Activated T-cell treated with anti-CD3 and anti-CD28 coated beads, Interleukin-2, amount 50 U/mL, for 1 hour (primary cell): ENCODE data around the gene DEFB123.
A peak's percentile ranks its signal among the peaks of the same experiment; 100 is the strongest.

Experiments used
- DNase-seq: peaks from one replicate; pipeline ENCODE4 v3.0.0-alpha.2; 2020

Gene DEFB123

DNA sequence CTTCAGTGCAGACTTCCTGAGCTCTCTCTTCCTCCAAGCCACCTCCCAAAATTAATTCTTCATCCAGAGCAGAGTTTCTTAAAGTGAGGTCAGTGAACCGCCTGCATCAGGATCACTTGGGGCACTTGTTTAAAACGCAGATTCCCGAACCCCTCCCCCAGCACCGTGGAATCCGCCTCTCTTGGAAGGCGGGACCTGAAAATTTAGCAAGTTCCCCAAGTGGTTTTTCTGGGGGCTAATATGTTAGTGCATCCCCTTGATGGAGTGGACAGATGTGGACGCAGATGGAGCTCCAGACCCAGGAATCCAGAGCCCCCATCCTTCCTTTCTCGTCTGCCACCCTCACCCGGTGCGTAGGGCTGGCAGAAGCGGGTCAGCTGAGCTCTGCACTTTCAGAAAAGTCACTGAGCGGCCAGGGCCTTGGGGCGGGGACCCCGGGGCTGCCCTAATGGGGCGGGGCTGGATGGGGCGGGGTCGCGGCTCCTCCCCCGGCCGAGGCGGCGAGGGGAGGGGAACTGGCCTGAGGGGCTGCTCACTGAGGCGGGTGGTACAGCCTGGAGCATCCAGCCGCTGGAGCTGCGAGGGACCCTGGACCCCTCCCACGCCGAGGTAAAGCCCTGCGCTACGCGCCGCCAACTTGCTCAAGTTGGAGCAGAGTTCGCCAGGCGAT lies 34.5 kb downstream of the DEFB123 start, which contains the start of the genes DEFB124 and REM1:
TSS of gene DEFB124 (minus strand) at position 370 of the 670 bp plus-strand sequence. CDS start 2,114 bp downstream, outside the sequence.
TSS of gene REM1 (plus strand) at position 531 of the 670 bp plus-strand sequence. CDS start 1,158 bp downstream, outside the sequence.
- DNase-seq, result no peak

DNA sequence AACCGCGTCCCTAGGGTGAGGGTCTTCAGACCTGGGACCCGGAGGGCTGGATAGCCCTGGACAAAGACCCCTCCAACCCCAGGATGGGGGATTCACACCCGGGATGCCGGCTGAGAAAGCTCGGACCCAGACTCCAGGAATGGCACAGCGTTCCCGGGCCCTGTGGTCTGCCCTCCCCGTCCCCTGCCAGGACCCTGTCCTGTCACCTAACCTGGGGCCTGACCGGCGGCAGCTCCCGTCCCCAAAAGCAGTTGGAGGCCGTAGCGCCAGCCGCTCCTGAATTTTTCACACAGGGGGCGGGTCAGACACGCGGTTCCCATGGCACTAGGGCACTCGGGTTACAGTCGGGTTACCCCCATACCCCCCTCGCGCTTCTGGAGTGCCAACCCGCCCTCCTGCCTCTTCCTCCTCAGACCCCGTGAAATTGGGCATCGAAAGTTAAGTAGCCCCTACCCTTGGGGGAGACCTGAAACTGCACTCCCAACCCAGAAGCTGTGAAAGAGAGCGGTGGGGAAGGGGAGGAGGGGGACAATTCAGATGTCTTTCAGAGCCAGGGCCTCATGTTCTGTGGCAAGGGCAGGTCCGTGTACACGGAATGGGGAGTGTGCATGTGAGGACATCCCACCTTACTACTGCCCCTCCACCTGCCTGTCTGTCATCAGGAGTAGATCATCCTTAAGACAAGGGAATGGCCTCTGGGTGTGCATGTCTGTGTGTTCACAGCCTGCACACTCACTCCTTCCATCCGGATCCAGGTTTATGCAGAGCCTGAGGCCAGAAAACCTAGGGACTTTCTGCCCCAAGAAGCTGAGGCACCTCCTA lies 35.3 kb downstream of the DEFB123 start:
- no peak for DNase-seq

DNA sequence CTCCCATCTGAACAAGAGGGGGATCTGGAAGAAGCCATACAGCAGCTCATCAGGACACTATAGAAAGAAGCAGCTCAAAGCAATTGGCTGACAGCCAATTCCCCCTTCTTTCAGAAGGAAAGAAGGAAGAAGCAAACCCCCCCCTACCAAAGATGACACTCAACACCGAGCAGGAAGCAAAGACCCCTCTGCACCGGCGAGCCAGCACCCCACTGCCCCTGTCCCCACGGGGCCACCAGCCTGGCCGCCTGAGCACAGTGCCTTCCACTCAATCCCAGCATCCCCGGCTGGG lies 35.8 kb downstream of the DEFB123 start:
- DNase-seq, result no peak

DNA sequence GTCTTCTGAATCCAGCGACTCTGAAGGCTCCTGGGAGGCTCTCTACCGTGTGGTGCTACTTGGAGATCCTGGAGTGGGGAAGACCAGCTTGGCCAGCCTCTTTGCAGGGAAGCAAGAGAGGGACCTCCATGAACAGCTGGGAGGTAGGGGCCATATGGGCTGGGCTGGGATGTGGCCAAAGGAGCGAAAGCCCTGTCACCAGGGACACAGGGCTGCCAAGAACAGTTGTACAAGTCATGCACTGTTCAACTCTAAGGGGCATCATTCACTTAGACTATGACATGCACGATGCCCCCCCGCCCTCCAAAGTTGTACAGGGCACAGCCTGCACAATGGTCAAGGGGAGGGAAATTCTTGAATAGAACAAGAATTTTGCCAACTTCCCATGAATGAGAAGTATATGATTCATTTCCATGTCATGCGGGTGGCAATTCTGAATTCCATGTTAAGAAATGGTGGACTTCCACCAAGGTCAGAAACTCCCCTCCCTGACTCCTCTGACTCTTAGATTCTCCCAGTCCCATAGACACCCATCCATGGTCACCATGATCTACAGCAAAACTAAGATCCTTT lies 36.3 kb downstream of the DEFB123 start:
- DNase-seq, result no peak

DNA sequence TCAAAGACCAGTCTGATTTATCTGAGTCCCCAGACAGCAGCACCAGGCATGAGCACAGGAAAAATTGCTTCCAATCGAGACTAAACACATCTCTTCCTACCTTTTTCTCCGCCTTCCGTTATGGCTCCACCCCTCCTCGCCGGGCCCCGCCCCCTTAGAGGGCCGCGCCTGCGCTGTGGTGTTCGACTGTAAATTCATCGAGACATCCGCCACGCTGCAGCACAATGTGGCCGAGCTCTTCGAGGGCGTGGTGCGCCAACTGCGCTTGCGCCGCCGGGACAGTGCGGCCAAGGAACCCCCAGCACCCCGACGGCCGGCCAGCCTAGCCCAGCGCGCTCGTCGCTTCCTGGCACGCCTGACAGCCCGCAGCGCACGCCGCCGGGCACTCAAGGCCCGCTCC lies 43.6 kb downstream of the DEFB123 start:
- DNase-seq, result peak; percentile 26

DNA sequence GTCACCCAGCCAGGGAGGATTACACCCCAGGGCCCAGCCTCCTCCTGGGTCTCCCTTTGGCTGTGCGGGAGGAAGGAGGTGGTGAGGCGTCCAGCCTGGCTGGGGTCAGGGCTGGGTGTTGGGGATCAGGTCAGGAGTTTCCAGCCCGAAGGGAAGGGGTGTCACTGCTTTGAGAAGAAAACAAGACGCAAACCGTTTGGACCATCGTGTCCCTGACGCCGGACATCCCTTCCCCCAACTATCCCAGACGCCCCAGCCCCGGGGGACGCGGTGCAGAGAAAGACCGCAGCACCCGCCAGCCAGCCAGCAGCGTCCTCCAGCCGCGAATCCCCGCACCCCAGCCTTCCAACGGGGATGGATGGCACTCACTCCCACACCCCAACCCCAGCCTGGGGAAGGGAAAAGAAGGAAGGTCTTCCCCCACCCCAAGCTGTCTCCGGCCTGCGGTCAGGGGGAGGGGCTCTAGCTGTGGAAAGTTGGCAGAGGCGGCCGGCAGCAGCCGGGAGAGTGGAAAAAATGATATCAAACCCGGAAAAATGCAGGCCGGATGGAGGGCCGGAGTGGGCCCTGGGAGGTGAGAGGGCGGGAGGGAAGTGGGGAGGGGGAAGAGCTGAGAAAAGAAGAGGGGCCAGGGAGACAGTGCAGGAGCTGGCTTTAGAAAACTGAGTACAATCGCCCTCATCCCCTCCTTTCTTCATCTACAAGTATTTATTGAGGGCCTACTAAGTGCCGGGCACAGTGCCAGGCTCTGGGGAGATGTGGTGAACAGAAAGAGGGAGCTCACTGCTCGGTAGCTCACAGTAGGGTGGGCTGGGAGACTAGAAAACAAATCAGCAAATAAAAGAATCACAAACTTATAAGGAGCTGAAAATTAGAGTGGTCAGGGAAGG lies 45.3 kb downstream of the DEFB123 start:
- DNase-seq, result no peak

DNA sequence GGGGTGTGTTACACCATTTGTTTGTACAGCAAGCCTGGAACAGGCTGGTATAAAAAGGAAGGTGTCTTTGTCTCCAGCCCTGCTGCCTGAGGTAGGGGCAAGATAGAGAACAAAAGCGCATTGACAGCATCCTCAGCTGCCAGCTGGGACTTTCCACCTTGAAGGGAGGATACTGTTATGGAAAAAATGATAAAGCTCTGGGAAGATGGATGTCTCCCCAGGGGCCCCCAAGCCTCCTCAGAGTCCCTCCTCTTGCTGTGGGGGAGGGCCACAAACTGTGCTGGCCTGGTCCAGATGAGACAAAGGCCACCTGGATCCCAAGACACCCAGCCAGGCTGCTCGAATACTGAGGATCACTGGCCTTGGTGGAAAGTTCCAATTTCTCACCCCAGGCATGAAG lies 47.7 kb downstream of the DEFB123 start:
- DNase-seq, result no peak

DNA sequence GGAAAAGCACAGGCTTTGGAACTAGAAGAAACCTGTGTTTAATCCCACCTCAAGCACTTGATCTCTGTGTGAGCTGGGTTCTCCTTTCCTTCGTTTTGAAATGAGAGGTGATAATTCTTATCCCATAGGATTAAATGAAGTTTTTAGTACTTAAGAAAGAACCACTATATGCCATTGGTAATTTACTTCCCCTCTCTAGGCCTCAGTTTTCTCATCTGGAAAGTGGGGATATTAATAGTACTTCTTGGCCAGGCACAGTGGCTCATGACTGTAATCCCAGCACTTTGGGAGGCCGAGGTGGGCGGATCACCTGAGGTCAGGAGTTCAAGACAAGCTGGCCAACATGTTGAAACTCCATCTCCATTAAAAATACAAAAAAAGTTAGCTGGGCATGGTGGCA lies 48.7 kb downstream of the DEFB123 start:
- DNase-seq, result no peak

DNA sequence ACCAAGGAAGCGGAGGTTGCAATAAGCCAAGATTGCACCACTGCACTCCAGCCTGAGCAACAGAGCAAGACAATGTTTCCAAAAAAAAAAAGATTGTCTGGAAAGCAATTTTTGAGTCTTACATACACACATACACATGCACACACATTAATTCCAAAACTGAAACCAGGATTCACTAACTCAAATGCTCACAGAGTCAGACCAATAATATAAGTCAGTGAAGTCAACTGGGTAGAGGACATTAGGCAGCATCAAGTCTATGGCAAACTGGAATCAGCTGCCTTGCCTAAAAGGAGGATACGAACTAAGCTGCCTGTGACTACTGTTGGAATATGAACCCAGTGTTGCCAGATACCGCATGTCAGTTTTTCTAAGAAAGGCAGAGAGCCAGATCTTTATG lies 50.3 kb downstream of the DEFB123 start:
- no peak for DNase-seq

DNA sequence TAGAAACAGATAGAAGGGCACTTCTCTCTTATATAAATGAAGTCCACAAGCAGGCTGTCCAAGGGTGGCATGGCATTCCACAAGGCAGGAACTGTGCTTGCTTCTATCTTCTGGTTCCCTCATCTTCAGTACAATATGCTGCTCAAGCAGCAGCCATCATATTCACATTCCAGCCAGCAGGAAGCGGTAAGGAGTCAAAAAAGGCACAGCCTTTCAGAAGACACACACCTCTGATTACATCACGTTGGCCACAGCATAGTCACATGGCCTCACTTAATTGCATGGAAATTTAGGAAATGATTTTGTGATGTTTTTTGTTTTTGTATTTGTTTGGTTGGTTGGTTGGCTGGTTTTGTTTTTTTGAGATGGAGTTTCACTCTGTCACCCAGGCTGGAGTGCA lies 53.7 kb downstream of the DEFB123 start:
- no peak for DNase-seq

DNA sequence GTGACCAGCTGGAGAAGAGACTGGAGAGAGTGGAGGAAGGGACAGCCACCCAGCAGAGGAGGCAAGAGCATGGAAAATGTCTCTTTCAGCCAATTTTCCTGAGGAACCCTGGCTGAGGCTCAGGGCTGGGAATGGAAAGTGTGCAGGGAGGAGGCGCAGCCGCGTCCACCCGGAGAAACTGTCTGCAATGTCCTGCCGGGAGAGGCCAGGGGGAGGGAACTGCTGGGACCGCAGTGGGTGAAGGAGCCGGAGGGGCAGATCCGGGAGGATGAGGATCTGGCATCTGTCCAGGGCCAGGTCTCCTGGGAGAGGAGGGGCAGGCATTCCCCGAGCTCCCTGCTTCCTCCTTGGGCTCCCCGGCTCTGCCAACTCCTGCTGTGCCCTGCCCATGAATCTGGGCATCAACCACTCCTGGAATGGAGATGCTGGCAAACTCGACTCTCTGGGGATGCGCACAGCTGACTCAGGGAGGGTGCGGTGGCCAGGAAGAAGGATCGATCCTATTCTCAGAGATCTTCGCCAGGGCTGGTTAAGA lies 56.4 kb downstream of the DEFB123 start:
- DNase-seq, result no peak

DNA sequence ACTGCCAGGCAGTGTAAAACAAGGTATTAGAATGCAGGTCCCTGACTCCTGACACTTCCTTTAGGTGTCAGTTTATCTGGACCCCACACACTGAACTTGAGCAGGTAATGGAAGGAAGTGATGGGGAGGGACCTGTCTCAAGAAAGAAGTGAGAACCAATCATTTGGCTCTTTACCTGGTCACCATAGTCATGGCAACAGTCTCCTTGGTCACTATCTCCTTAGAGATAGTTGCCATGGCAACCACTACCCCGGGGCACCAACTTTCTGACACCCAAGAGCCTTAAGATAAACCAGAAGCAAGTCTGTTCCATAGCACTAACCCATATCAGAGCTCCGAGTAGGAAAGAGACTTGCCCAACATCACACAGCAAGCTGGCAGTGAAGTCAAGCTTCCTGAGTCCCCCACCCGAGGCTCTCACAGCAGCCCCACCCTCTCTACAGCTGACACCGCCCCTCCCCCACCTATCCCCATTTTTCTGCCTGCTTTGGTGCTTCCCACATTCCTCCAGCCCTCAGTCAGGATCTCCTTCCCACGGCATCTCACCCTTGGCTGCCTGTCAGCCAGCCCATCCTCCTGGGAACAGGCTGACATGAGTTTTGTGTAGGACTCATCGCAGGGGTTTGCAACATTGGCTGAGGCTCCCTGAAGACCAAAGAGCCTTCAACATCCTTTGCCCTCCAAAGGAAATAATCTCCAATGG lies 57.6 kb downstream of the DEFB123 start:
- no peak for DNase-seq
